Adipose tissue (tissue), 3 donors: ENCODE measurements around the gene BUB3. TPM values are rescaled to one million over a fixed set of nuclear protein-coding genes. Genes with fewer than 3 reads are reported as not detected.

Experiments used
- H3K27ac ChIP-seq: one replicate; pipeline ENCODE4 v1.5.1; 2013; ENCODE audit warnings: low read depth, low read length
- WGBS, 3 donors: extraction: QIAGEN DNeasy Blood & Tissue Kit; methylation state at CpG; one replicate each; pipeline ENCODE4 v1.1.7; 2013; 5-methylcytosine and 5-hydroxymethylcytosine counted together
- polyA plus RNA-seq, 3 donors: library from polyadenylated mRNA; stranded (reverse); fragments of 200-250 nt; gene quantifications; one replicate each; pipeline ENCODE4 v1.2.3, GENCODE V29; 2013
- donor health status: healthy with polysubstance abuse.
- donor health status: Bipolar disorder and iron deficiency.
- donor health status: healthy.

The BUB3 gene
- polyA plus RNA-seq, 3 donors = 27.0 to 50.0 (median 36.4) TPM

DNA sequence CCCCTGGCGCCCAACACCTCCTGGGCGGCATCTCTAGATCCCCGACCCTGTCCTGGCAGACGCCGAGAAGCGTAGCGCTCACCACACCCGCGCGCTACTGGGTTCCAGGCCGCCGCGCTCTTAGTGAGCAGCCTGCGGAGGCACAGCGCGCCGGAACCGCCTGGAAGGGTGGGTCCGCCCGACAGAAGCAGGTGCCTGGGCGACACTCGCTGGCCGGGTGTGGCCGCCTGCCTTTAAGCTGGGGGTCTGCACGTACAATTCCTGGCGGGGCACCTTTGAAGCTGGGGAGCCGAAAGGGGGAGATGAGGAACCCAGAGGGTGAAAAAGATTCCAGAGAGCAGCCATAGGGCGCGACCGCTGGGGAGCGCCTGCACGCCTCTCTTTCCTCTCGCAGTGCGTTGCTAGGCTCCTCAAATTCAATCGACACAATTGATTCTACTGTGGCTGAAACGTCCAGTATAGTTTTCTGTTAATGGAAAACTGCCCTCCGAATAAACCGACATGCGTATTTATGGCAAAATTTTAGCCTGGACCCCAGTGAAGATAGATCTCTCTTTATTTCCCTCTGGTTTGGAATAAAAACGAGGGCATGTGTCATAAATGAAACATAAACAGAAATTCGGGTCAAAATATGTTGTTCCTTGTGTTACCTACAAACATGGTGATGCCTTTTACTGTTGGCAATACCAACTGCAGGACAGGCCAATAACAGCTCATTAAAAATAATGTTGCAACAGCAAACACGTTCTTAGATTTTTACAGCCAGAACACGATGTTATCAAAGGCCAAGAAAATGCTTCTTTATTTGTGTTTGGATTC, 13.8 kb upstream of the BUB3 start:
- no peak overlapping the region for H3K27ac ChIP-seq
- 5 to 20% (median 6%) methylated on average over 42 to 43 of the region's 43 CpGs for whole genome bisulfite sequencing, 3 donors

DNA sequence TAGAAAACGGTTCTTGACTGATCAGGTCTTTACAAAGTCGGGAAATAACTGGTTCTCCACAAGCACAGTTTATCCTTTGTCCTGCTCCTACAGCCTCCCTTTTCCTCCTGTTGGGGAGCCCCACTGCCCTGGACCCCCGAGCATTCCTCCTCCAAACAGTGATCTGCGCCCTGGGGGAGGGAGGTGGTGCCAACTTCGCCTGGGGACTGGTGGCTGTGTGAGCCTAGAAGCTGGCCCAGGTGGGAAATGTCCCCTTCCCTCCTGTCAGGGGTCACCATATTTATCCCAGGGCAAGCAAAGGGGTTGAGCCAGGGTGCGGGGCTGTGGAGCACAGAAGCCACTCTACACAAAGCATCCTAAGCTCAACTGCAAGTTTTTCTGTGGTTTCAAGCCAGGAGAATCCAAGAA, 13.2 kb upstream of the BUB3 start:
- WGBS, 3 donors = 5 to 22% (median 11%) methylated on average over 6 of the region's 6 CpGs
- no peak overlapping the region for H3K27ac ChIP-seq

DNA sequence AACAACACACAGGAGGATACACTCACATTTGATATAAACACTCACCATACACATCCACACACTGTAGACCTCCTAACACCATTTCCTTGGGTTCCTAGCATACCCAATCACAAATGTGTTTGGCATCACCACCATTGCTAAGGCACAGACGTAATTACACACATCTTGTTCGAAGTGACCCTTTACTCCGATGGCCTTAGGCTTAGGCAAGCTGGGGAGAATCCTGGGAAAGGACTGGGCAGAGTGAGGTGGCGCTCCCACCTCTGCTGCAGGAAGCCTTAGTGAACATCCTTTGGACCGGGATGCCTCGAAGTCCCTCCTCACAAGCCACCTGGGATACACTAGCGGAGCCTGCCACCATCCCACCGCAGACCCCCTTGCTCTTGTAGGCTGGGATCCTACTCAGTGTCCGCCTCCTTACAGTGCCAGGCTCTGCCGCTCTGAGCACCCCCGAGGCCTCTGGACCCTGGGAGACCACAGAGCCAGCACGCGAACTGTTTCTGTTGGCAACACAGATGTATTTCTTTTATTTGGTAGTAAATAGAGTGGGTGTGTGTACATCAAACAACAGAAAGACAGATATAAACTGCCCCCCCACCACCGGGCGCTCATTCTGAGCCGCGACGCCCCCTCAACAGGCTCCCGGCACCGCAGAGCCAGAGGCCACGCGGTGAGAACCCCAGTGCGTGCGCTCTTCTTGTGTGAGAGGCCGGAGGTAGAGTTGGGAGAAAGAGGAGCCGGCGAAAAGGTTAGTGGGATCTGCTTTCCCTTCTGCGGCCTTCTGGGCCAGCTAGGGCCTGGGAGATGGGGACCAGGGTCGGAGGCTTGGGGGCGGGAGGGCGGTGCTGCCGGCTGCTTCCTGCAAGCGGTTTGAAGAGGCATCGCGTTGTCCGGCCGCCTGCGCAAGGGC, 12.2 kb upstream of the BUB3 start:
- H3K27ac ChIP-seq = no peak overlapping the region
- 4 to 15% (median 9%) methylated on average over 31 to 38 of the region's 38 CpGs for WGBS, 3 donors

DNA sequence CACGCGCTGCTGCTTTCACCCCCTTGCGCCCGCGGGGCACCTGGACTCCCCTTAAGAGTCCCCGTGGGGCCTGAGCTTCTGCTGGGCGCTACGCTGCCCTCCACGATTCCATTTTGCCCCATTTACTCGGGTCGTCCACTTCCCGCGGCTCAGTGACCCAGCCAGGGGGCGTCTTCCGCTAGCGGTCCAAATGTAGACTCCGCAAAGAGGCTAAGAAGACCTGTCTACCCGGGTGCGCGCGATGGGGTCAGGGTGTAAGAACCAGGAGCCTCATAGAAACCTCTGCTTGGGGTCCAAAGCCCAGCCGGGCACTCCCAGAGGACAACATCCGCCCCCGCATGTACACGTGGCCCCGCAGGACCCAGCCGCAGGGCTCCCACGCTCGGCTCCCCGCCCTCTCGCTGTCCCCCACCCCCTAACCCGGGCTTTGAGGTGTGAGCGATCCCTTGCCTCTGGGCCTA, 11.5 kb upstream of the BUB3 start:
- 2 to 4% (median 4%) methylated on average over 30 to 33 of the region's 33 CpGs for WGBS, 3 donors

DNA sequence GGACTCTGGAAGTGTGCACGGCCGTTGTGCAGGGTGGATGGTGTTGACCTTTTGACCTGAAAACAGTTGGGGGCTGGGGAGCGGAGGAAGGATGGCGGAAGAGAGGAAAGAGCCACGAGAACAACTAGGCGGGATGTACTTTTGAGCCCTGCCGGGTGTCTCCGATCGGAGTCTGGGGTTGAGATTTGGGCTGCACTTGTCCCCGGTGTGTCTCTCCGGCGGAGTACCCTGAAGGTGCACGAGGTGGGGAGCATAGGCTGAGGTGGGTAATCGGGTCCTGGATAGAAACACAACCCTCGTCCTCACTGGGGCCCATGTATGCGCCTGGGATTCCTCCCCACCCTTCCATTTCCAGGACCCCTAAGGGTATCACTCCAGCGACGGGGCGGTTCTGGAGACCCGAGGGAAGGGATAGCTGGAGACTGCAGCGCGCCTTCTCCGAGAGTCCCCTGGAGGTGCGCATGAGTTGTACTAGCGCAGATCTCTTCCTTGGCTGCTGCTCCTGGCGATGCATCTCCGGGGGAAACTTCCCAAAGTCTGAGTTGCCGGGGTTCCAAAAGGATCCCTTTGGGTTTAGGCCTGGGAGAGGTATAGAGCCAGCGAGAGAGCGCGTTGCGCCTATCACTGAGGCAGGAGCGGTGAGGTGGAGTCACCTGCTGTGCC, 10.9 kb upstream of the BUB3 start:
- H3K27ac ChIP-seq = no peak overlapping the region
- 5 to 7% (median 7%) methylated on average over 33 of the region's 33 CpGs for WGBS, 3 donors

More for the DNA sequence above, 11.5 kb upstream of the BUB3 start:
- no peak overlapping the region for H3K27ac ChIP-seq

DNA sequence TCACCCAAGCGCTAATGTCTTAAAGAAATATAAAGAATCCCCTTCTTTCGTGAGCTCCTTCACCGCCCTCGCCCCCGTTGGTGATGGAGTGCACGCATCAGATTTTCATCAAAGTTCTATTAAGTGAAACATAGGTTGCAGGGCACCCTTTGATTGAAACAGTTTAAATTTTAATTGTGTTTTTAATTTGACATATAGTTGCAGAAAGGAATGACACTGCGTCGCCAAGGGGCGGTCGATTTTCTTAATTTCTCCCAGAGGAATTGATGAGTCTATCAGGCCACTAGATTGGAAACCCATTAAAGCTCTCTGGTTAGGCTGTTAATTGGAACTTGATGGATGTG, 10.4 kb upstream of the BUB3 start:
- no peak overlapping the region for H3K27ac ChIP-seq
- WGBS, 3 donors = 9 to 15% (median 14%) methylated on average over 10 of the region's 10 CpGs

DNA sequence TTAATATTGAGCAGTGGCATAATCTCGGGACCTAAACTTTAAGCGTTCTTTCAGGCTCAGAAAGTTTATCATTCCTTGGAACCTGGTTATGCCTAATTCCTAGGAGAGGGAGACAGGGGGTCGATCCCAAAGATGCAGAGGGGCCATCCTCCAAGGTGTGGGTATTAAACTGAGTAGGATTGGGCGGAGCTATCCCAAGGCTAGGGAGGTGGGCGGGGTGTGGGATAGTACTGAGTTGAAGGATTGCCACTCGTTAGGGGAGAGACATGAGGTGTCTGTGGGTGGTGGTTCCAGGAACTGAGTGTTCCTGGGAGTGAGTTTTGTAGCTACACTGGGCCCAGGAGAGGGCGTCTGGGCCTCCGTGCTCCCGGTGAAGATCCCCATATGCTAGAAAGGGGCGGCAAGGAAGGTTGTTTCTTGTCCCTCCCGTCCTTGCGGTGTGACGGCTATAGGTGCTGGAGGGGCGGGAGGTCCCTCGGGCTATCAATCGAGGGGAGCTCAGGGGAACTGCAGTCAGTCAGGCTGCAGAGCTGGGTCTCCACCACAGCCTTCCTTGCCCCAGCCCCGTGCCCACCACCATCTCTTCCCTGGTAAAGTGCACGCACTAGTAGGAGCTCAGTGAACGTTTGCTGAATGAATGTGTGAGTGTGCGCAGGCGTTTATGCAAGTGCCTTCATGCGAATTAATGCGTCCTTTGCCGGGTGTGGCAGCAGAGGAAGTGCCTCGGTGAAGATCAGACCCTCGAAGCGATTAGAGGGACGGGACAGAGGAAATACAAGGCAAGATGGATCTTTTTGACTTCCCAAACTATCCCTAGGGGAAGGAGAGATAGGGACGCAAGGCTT, 9.3 kb upstream of the BUB3 start:
- 2 to 3% (median 3%) methylated on average over 29 of the region's 29 CpGs for WGBS, 3 donors
- H3K27ac ChIP-seq = no peak overlapping the region

DNA sequence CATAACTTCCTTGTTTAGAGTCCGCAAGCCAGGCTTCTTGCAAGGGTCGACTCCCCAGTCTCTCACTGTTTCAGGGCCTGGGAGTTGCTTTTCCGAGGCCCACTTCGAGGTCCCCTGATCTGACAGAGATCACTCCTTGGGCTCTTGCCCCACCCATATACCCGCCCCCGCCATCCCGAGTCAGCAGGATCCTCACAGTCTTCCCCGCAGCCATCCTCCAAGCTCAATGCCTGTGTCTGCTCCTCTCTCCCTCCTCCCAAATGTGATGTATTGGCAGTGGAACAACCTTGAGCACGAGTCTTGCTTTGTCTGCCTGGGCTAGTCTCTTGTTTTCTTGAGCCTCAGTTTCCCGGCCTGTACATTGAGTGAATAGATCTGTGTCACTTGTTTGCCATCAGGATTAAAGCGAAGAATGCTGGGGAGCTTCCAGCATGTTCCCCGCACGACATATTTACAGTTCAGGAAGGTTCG, 8.6 kb upstream of the BUB3 start:
- 6 to 7% (median 6%) methylated on average over 14 of the region's 14 CpGs for WGBS, 3 donors

DNA sequence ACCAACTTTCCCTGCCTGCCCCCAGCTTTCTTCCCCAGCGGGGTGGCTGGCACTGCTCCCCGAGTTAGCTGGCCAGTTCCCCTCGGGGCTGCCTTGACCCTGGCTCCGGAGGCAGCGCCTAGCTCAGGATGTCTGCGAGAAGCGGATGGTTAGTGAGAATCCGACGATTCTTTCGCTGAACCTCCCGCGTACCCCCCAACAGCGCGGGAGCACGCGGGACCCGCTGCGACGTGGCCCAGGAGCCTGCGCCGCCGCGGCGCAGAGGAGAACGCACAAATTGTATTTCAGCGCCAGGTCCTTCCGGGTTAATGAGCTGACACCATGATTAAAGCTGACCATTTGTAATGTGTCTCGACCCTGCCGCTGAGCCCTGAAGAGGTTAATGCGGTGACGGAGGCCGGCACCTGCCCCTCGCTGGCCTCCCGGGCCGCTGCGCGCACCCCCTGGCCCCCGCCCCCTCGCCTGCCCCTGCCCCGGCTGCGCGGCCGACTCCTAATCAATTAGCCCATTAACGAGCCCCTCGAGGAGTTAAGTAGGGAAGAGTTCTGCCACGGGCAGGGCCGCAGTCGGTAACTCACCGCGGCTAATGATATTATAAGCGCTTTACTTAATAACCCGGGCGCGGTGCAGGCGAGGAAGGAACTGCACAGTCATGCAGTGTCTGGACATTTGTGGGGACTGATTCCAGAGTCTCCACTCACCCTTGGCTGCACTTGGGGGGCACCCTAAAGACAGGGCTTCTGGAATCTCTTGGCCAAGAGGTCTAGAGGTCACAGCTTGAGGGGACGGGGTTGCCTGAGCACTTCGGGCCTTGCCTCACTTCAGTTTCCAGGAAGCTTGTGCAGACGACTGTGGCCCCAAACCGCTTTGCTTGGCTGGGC, 7.9 kb upstream of the BUB3 start:
- WGBS, 3 donors = 2 to 3% (median 3%) methylated on average over 56 to 59 of the region's 59 CpGs
- H3K27ac ChIP-seq = no peak overlapping the region

More for the DNA sequence above, 8.6 kb upstream of the BUB3 start:
- H3K27ac ChIP-seq = no peak overlapping the region

DNA sequence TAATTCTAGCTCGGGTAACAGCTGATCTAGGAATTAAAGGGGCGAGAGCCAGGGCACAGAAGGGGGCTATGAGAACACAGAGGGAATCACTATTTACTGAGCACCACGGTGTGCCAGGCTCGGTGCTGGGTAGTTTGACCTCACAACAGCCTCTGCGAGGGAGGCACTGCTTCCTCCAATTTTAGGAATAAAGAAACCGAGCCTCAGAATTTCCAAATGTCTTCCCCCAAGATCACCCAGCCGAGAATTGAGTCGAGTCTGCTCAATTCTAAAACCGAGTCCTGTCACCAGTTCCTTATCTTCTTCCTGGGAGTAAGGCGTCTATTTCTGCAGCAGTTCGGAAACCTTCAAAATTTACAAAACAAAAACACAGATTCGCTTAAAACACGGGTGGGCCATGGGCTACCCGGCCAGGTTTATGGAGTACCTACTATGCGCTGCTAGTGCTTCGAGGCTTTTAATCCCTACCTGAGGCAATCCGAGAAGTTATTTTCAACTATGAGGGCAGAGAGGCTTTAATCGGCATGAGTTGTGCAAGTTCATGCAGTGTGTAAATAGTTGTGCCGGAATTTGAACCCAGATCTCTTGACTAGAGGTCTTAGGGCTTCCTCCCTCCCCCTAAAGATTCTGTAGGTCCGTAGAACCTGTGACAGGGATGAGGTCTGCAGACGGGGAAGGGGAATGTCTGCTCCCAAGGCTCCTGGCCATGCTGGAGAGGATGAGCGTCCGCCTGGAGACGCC, 7.1 kb upstream of the BUB3 start:
- 11 to 13% (median 13%) methylated on average over 24 of the region's 24 CpGs for WGBS, 3 donors
- H3K27ac ChIP-seq = no peak overlapping the region

DNA sequence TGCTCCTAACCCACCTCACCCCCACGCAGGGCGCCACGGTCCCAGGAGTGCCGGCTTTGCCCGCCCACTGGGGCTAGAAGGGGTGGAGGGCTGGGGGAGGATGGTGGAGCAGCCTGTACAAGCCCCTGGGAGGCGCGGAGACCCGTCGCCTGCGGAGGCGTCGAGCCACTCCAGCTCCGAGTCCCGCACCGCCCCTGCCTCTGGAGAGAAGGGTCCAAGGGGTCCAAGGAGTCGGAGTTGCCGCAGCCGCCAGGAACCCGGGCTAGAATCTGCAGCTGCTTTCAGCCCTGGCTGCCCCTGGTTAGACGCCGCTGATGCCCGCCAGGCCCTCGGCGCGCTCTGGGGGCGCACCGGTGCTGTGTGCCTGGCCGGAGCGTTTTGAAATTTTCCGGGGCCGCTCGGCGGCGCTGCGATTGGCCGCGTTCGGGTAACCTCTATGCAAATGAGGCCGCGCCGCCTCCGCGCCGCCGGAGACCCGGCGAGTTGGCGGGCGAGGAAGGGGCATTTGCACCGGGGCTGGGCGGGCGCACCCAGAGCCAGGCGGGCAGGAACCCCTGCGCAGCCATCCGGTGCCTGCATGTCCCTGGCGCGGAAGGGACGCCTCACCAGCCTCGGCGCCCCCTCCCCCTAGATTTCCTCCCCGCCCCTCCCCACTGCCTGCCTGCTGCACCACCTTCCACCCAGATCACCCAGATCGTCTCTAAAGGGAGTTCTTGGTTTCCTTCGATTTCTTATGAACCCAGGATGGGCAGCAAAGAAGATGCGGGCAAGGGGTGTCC, 6.4 kb upstream of the BUB3 start, which contains the start of gene HMX2:
HMX2 (plus strand) TSS at position 502 of the 779 bp plus-strand sequence; CDS start at position 745, 243 bp downstream.
- WGBS, 3 donors = 1 to 3% (median 2%) methylated on average over 45 to 64 of the region's 64 CpGs
- no peak within 1 kb of the TSS for H3K27ac ChIP-seq

DNA sequence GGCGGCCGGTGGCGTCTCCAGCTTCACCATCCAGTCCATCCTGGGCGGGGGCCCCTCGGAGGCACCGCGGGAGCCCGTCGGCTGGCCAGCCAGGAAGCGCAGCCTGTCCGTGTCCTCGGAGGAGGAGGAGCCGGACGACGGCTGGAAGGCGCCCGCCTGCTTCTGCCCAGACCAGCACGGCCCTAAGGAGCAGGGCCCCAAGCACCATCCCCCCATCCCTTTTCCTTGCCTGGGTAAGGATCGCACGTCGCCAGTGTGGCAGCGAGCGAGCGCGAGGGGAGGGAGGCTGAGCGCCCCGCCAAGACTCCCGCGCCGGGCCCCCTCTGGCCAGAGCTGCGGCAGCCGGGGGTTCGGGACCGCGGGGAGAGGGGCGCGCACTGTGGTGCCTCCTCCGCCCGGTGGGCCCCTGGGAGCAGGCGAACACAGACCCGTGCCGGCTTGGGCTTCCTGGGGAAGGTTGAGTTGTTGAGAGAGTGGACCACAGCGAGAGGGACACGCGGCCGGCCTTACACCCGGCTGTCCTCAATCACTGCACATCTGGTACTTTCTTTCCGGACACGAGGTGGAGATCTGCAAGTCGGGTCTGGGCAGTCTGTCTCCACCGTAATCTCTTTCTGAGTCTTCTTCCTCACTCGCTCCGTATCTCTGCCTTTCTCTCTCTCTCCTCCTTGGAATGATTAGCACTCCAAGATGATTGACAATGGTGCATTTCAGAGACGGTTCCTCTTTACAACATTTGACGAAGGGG, 5.6 kb upstream of the BUB3 start:
- H3K27ac ChIP-seq = no peak overlapping the region
- WGBS, 3 donors = 2 to 4% (median 3%) methylated on average over 34 to 55 of the region's 55 CpGs

DNA sequence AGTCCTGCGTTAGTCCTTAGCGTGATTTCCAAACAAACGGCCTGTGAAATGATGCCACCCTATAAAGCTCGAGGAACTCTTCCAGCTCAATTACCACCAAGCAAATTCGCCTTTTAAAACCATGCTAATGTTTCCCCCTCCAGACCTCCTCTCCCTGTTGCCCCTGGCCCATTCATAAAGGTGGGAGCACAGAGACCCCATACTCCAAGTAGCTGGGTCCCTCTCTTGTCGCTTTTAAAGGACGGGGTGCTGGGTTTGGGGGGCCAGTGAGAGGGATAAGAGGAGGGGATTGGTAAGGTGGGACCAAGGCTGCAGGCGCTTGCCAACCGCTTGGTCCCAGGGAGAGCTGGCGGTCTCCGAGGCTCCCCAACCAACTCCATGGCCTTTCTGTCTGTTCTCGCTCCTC, 5.0 kb upstream of the BUB3 start:
- 5 to 7% (median 6%) methylated on average over 12 of the region's 12 CpGs for WGBS, 3 donors
- no peak overlapping the region for H3K27ac ChIP-seq

DNA sequence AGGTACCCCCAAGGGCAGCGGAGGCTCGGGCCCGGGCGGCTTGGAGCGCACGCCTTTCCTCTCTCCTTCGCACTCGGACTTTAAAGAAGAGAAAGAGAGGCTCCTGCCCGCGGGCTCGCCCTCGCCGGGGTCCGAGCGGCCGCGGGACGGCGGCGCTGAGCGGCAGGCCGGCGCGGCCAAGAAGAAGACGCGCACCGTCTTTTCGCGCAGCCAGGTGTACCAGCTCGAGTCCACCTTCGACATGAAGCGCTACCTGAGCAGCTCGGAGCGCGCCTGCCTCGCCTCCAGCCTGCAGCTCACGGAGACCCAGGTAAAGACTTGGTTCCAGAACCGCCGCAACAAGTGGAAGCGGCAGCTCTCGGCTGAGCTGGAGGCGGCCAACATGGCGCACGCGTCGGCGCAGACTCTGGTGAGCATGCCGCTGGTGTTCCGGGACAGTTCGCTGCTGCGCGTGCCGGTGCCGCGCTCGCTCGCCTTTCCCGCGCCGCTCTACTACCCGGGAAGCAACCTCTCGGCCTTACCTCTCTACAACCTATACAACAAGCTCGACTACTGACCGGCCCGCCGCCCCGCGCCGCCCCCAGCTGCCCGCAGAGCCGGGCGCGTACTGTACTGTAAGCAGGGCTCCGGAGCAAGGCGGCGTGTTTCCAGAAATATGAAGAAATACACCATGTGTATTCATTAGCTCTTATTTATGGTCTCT, 4.5 kb upstream of the BUB3 start:
- H3K27ac ChIP-seq = no peak overlapping the region
- 1 to 2% (median 2%) methylated on average over 59 to 76 of the region's 76 CpGs for WGBS, 3 donors
